Bronchial epithelial cell (primary cell): ENCODE results near the gene IFNLR1. TPM values are rescaled to one million over a fixed set of nuclear protein-coding genes. Genes with fewer than 3 reads are reported as not detected.

Experiments
- DNase-seq: peaks from one replicate; pipeline ENCODE4 v3.0.0-alpha.2; 2010; ENCODE audit warnings: low read depth
- FAIRE-seq: peaks from 2 replicates; lab custom pipeline; 2011; peaks lifted over from hg19 to GRCh38; lab: Jason Lieb, UNC
- H3K27me3 ChIP-seq: 2 replicates; pipeline ENCODE4 v1.5.1; 2011; ENCODE audit warnings: low read length; ENCODE audit not compliant: control insufficient read depth, insufficient read depth
- H3K36me3 ChIP-seq: 2 replicates; pipeline ENCODE4 v1.5.1; 2011; ENCODE audit warnings: low read length; ENCODE audit not compliant: control insufficient read depth, insufficient read depth
- H3K4me3 ChIP-seq: 2 replicates; pipeline ENCODE4 v1.5.1; 2011; ENCODE audit warnings: mild to moderate bottlenecking, low read depth, low read length, control low read depth
- total RNA-seq: library from RNA; depleted of rRNA; stranded (reverse); fragments of >200 nt; gene quantifications from 2 replicates; pipeline ENCODE4 v1.2.1, GENCODE V29; 2014
- TF ChIP-seq, protein P1 (sequence below): IDR thresholded peaks from 2 replicates; pipeline ENCODE4 v1.5.1; 2011; ENCODE audit warnings: mild to moderate bottlenecking, moderate library complexity, low read length, control low read depth, inconsistent platforms; ENCODE audit not compliant: insufficient read depth, severe bottlenecking

Gene IFNLR1
- total RNA-seq, 1 donor from 2014 or later = 4.5 TPM

DNA sequence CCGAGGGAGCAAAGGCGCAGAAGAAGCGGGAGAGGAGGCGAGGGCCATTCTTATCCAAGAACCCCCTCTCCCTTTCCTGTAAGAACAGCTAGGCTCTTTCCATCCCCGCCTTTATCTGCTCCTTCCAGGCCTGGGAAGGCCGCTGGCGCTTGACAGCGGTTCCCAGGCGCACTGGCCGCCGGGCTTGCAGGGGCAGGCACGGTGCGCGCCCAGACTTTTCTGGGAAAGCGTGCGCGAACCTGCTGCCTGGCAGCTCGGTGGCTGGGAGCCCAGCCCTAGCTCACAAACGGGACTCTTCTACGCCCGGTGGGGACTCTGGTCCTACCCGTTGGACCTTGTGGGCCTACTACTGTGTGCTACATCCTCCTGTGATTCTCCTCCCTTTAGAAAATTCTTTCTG is 8.8 kb upstream of the IFNLR1 start:
- DNase-seq (peak; percentile 80), FAIRE-seq (no peak)
- H3K27me3 ChIP-seq = no peaks in the 10 kb centered on the region
- TF ChIP-seq, protein P1, sequence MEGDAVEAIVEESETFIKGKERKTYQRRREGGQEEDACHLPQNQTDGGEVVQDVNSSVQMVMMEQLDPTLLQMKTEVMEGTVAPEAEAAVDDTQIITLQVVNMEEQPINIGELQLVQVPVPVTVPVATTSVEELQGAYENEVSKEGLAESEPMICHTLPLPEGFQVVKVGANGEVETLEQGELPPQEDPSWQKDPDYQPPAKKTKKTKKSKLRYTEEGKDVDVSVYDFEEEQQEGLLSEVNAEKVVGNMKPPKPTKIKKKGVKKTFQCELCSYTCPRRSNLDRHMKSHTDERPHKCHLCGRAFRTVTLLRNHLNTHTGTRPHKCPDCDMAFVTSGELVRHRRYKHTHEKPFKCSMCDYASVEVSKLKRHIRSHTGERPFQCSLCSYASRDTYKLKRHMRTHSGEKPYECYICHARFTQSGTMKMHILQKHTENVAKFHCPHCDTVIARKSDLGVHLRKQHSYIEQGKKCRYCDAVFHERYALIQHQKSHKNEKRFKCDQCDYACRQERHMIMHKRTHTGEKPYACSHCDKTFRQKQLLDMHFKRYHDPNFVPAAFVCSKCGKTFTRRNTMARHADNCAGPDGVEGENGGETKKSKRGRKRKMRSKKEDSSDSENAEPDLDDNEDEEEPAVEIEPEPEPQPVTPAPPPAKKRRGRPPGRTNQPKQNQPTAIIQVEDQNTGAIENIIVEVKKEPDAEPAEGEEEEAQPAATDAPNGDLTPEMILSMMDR = no peak
- no peak overlapping the region for H3K4me3 ChIP-seq
- no peaks in the 10 kb centered on the region for H3K36me3 ChIP-seq

GRCh38 chr1:24195136-24195535 is 8.0 kb upstream of the IFNLR1 start:
- DNase-seq = peak; percentile 73
- no peak for FAIRE-seq
- H3K4me3 ChIP-seq = no peak overlapping the region
- no peaks in the 10 kb centered on the region for H3K36me3 ChIP-seq
- H3K27me3 ChIP-seq = no peaks in the 10 kb centered on the region
- TF ChIP-seq, protein P1 = no peak

- no peak overlapping the region for H3K4me3 ChIP-seq
- H3K36me3 ChIP-seq = no peaks in the 10 kb centered on the region
- DNase-seq (no peak), FAIRE-seq (no peak)
- no peaks in the 10 kb centered on the region for H3K27me3 ChIP-seq
- TF ChIP-seq, protein P1 = no peak
Observed at GRCh38 chr1:24193046-24193445, 6.0 kb upstream of the IFNLR1 start.

DNA sequence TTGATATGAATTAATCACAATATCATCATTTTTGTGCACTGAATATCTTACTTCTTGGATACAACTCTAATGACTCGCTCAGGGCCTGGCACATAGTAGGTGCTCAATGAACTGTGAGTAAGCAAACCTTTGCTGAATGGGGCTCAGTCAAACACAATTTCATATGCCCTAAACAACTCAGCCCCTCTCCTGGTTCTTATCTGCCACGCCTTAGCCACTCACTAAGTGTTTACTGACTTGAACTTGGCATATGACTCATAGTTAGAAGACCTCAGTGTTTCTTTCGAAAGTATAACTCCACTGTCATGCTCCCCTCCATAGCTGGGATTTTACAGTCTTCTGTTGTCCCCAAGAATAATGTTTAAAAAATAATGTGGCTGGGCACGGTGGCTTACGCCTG is 4.8 kb upstream of the IFNLR1 start:
- H3K4me3 ChIP-seq = no peak overlapping the region
- no peak for FAIRE-seq

GRCh38 chr1:24190983-24191461 is 3.9 kb upstream of the IFNLR1 start:
- no peaks in the 10 kb centered on the region for H3K36me3 ChIP-seq
- no peak for FAIRE-seq
- TF ChIP-seq, protein P1 = no peak
- no peaks in the 10 kb centered on the region for H3K27me3 ChIP-seq
- DNase-seq = no peak
- H3K4me3 ChIP-seq = no peak overlapping the region

More for the DNA sequence above, 4.8 kb upstream of the IFNLR1 start:
- Histone ChIP-seq H3K36me3 (no peaks in the 10 kb centered on the region), H3K27me3 (no peaks in the 10 kb centered on the region)
- peak; percentile 97 for DNase-seq
- TF ChIP-seq, protein P1 = no peak

DNA sequence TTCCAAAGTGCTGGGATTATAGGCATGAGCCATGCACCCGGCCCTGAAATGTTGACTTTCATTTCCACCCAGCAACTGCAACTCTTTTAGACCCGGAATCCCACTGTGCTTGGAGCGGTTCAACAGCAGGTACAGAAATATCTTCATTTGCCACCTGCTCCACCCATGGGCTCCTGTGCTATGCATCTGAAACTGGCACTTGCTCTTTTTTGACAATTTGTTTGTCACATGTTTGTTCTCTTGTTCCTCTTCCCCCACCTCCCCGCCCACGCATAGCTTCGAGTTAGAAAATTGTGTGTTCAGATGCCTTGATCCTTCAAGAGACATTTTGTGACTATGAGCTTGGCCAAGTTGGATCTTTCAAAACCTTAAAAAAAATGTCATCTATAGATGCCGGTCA is 2.4 kb upstream of the IFNLR1 start:
- Histone ChIP-seq H3K4me3 (no peak overlapping the region), H3K27me3 (no peaks in the 10 kb centered on the region), H3K36me3 (no peaks in the 10 kb centered on the region)
- TF ChIP-seq, protein P1 = no peak
- no peak for DNase-seq
- FAIRE-seq = no peak
